Vagina (tissue), 2 donors: ENCODE measurements around the gene ABCA13.

Source experiments
- CTCF ChIP-seq, 3 experiments: fragments of 450-650 bp in 2 of 3; fragments of 200-600 bp in 1 of 3; sonication (generic) in 1 of 3; IDR thresholded peaks; one replicate each; pipeline ENCODE4 v1.5.1; 2017 to 2019; ENCODE audit warnings: antibody characterized with exemption in 3 of 3, mild to moderate bottlenecking in 2 of 3, moderate library complexity in 2 of 3
- POLR2A ChIP-seq, 2 donors: fragments of 450-650 bp; IDR thresholded peaks; one replicate each; pipeline ENCODE4 v1.6.1; 2017; ENCODE audit warnings: antibody characterized with exemption in 2 of 2, mild to moderate bottlenecking in 2 of 2, moderate library complexity in 2 of 2
- POLR2AphosphoS5 ChIP-seq, 2 donors: sonication (generic); formaldehyde crosslinking; IDR thresholded peaks; one replicate each; pipeline ENCODE4 v1.9.0; 2017; ENCODE audit warnings: antibody characterized with exemption in 2 of 2, mild to moderate bottlenecking in 2 of 2, low read depth in 1 of 2; ENCODE audit not compliant: insufficient read depth in 1 of 2

- no peak for TF ChIP-seq CTCF (IDR thresholded peaks at IDR 0.05)
- no peak for TF ChIP-seq POLR2A (IDR thresholded peaks at IDR 0.05)
- TF ChIP-seq POLR2AphosphoS5 (IDR thresholded peaks at IDR 0.05; ENCODE audit: insufficient read depth in 1 of 2, low read depth in 1 of 2), result no peak
Measured at GRCh38 chr7:48621076-48621475, 449.8 kb downstream of the ABCA13 start.
